GM13977 (cell line): ENCODE results near the gene ANKRD39.

Source experiments
- DNase-seq: peaks from one replicate; pipeline ENCODE4 v3.0.0; 2012; ENCODE audit warnings: low spot score
- CTCF ChIP-seq: IDR thresholded peaks from 2 replicates; pipeline ENCODE4 v1.5.1; 2012; ENCODE audit warnings: mild to moderate bottlenecking, control low read depth; ENCODE audit not compliant: insufficient read depth; ENCODE audit errors: extremely low read depth, missing control alignments
- in situ Hi-C: fragments of 300-500 bp; cut with MboI; formaldehyde crosslinking; loops from one replicate; pipeline ENCODE4 v1.12.0; 2022; ENCODE audit warnings: low sequenced_read_pairs, low pct_unique_long_range_greater_than_20kb, mixed read lengths, inconsistent platforms; ENCODE audit not compliant: unreplicated experiment

The ANKRD39 gene

GRCh38 chr2:96881349-96882195 lies 23.8 kb upstream of the ANKRD39 start:
- DNase-seq = no peak
- in situ Hi-C loops = no loop called here
- TF ChIP-seq CTCF = no peak

GRCh38 chr2:96880891-96881273 lies 23.1 kb upstream of the ANKRD39 start:
- TF ChIP-seq CTCF = no peak
- no peak for DNase-seq
- in situ Hi-C loops = no loop called here

DNA sequence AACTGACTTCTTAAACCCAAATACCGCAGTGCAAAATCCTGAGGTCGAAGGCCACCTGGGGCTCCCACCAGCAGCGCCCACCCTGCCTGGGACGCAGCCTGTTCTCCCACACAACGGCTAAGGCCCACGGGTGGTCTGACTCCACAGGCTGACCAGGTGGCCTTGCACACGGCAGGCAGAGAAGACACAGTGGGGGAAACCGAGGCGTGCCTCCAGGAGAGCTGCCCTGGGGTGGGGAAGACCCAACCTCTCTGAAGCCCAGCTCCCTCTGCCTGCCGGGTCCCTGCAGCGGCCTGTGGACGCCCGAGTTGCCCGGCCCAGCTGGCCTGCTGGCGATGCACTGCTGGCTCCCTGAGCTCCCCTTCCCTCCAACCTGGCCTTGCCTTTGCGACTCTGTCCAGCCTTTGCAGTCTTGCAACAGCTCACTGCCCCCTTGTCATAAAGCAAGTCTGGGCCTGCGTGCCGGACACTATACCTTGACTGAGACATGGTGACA lies 21.8 kb upstream of the ANKRD39 start:
- no peak for TF ChIP-seq CTCF
- no peak for DNase-seq
- in situ Hi-C loops = no loop called here

DNA sequence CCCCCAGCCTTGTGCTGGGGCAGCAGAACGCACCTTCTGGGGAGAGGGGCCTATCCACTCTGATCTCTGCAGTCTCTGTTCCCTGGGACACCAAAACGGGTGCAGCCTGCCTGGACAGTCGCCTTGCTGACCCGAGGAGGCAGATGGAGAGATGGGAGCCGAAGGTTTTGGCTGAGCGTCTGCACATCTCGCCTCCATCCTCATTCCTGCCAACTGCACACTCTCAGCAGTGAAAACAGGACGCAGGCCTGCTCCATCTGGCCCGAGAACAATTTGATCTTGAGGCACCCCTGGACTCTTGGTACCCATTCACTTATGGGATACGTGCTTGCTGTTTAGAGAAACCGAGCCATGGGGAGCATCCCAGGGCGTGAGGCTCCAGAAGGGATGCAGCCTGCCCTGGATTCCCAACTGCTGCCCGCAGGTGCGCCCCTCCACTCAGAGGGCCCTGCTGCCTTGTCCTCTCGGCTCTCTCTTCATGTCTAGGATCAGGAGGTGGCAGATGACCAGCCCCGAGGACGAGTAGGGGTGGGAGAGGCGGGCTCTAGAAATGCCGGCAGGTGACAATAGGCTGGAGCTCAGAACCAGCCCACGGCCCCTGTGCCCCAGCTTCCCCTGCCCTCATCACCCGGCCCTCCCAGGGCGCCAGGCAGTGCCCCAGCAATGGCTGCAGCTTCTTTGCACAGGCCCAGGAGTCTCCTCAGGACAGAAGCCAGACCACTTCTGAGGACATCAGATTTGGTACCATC lies 21.2 kb upstream of the ANKRD39 start:
- DNase-seq = no peak
- no peak for TF ChIP-seq CTCF
- in situ Hi-C loops = no loop called here

DNA sequence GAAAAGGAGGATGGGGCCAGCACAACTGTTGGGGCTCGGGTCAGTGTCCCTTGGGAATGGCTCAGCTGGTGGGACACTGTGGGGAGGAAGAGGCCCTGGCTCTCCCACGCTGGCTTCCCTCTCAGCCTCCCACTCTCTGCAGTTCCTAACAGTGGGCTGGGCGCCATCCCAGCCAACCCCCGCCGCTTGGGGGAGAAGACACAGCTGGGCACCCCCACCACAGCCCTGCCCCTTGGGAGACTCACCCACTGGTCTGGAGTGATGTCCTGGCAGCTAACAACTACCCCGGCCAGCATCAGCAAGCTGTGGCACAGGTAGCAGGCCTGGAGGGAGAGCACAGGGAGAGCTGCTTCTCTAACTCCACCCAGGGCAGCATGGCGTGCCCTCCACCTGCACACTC lies 20.4 kb upstream of the ANKRD39 start:
- DNase-seq = no peak
- in situ Hi-C loops = no loop called here
- no peak for TF ChIP-seq CTCF

GRCh38 chr2:96877631-96878092 lies 19.8 kb upstream of the ANKRD39 start:
- no peak for DNase-seq
- in situ Hi-C loops = no loop called here
- no peak for TF ChIP-seq CTCF
